IMR-90 (cell line): ENCODE data around the gene SRRD. TPM values are rescaled to one million over a fixed set of nuclear protein-coding genes. Genes with fewer than 3 reads are reported as not detected.

Experiments
- ATAC-seq: fragments of 200-7000 bp; cut with Tn5 transposase; 2 replicates; pipeline ENCODE4 v1.9.1; 2020; ENCODE audit warnings: low read depth, mild to moderate bottlenecking, moderate library complexity
- BruUV-seq: library from RNA; stranded (reverse); fragments of 400-500 nt; replicated peaks from 2 replicates; lab custom pipeline; 2021; lab: Mats Ljungman, UMichigan
- CTCF ChIA-PET: fragments of 300-600 bp; formaldehyde crosslinking; extraction: SDS; loops from one replicate; lab custom pipeline; 2021; ENCODE audit warnings: antibody characterized with exemption; lab: Yijun Ruan, JAX
- POLR2A ChIA-PET: fragments of 300-600 bp; sonication (Branson Sonifier 250); formaldehyde crosslinking; loops from one replicate; lab custom pipeline; 2022; ENCODE audit warnings: antibody characterized with exemption; ENCODE audit not compliant: unreplicated experiment; lab: Charles Lee
- DNase-seq: peaks from one replicate; pipeline ENCODE4 v3.0.0; 2013
- H2AFZ ChIP-seq: replicated peaks from 2 replicates; pipeline ENCODE3; 2013; ENCODE audit warnings: low read length, mild to moderate bottlenecking; ENCODE audit not compliant: poor library complexity
- H2AK5ac ChIP-seq: 2 replicates; pipeline ENCODE4 v1.6.1; 2013; ENCODE audit warnings: low read depth, low read length, inconsistent platforms
- H2AK9ac ChIP-seq: replicated peaks from 2 replicates; pipeline ENCODE3; 2013; ENCODE audit warnings: mild to moderate bottlenecking, low read depth, low read length, moderate library complexity; ENCODE audit not compliant: poor library complexity
- H2BK120ac ChIP-seq: 2 replicates; pipeline ENCODE4 v1.6.1; 2013; ENCODE audit warnings: low read depth, low read length, inconsistent platforms
- H2BK15ac ChIP-seq: 3 replicates; pipeline ENCODE4 v1.6.1; 2013; ENCODE audit warnings: low read depth, low read length, inconsistent platforms
- H2BK20ac ChIP-seq: 2 replicates; pipeline ENCODE4 v1.6.1; 2013; ENCODE audit warnings: low read depth, mild to moderate bottlenecking, inconsistent platforms, low read length, moderate library complexity
- H2BK5ac ChIP-seq: 2 replicates; pipeline ENCODE4 v1.6.1; 2013; ENCODE audit warnings: mild to moderate bottlenecking, low read depth, low read length, inconsistent platforms; ENCODE audit not compliant: poor library complexity, severe bottlenecking
- H3K14ac ChIP-seq: replicated peaks from 2 replicates; pipeline ENCODE4 v1.6.1; 2013; ENCODE audit warnings: low read depth, low read length, inconsistent platforms
- H3K18ac ChIP-seq: 2 replicates; pipeline ENCODE4 v1.6.1; 2013; ENCODE audit warnings: low read depth, low read length, control low read depth
- H3K23ac ChIP-seq: 2 replicates; pipeline ENCODE4 v1.6.1; 2013; ENCODE audit warnings: low read depth, low read length, inconsistent platforms
- H3K27ac ChIP-seq: 2 replicates; pipeline ENCODE4 v1.5.1; 2013; ENCODE audit warnings: mild to moderate bottlenecking, control low read depth, low read length; ENCODE audit not compliant: insufficient read depth
- H3K27me3 ChIP-seq: 2 replicates; pipeline ENCODE4 v1.6.1; 2013; ENCODE audit warnings: low read length; ENCODE audit not compliant: control insufficient read depth, insufficient read depth
- H3K36me3 ChIP-seq: 2 replicates; pipeline ENCODE4 v1.6.1; 2013; ENCODE audit warnings: low read length, mixed read lengths; ENCODE audit not compliant: control insufficient read depth, insufficient read depth
- H3K4ac ChIP-seq: 2 replicates; pipeline ENCODE4 v1.6.1; 2013; ENCODE audit warnings: low read depth, low read length, inconsistent platforms
- H3K4me1 ChIP-seq: 2 replicates; pipeline ENCODE4 v1.6.1; 2013; ENCODE audit warnings: low read length, mixed read lengths; ENCODE audit not compliant: control insufficient read depth, insufficient read depth
- H3K4me2 ChIP-seq: 2 replicates; pipeline ENCODE4 v1.6.1; 2013; ENCODE audit warnings: low read depth, mild to moderate bottlenecking, control low read depth, low read length, moderate library complexity
- H3K4me3 ChIP-seq: 2 replicates; pipeline ENCODE4 v1.5.1; 2013; ENCODE audit warnings: low read depth, mild to moderate bottlenecking, control low read depth, low read length, moderate library complexity; ENCODE audit not compliant: insufficient read depth
- H3K56ac ChIP-seq: 2 replicates; pipeline ENCODE4 v1.6.1; 2013; ENCODE audit warnings: low read length, inconsistent platforms; ENCODE audit not compliant: insufficient read depth; ENCODE audit errors: extremely low read depth
- H3K79me1 ChIP-seq, 2 experiments: 2 replicates each; pipeline ENCODE4 v1.6.1; 2013; ENCODE audit warnings: low read length in 2 of 2, inconsistent platforms in 1 of 2, low read depth in 1 of 2
- H3K9ac ChIP-seq: 2 replicates; pipeline ENCODE4 v1.6.1; 2013; ENCODE audit warnings: low read depth, low read length, control low read depth
- H3K9me1 ChIP-seq: 2 replicates; pipeline ENCODE4 v1.6.1; 2013; ENCODE audit warnings: low read length, inconsistent platforms; ENCODE audit not compliant: insufficient read depth
- H3K9me3 ChIP-seq: 2 replicates; pipeline ENCODE4 v1.6.1; 2013; ENCODE audit warnings: low read length; ENCODE audit not compliant: control insufficient read depth, insufficient read depth
- H4K20me1 ChIP-seq: 2 replicates; pipeline ENCODE4 v1.6.1; 2013; ENCODE audit warnings: low read length, inconsistent platforms; ENCODE audit not compliant: insufficient read depth
- H4K5ac ChIP-seq: 2 replicates; pipeline ENCODE4 v1.6.1; 2013; ENCODE audit warnings: mild to moderate bottlenecking, low read depth, low read length, control low read depth
- H4K8ac ChIP-seq, 2 experiments: 2 replicates each; pipeline ENCODE4 v1.6.1; 2013; ENCODE audit warnings: low read depth in 2 of 2, low read length in 2 of 2, control low read depth in 1 of 2, inconsistent platforms in 1 of 2
- H4K91ac ChIP-seq: 2 replicates; pipeline ENCODE4 v1.6.1; 2013; ENCODE audit warnings: low read depth, low read length, inconsistent platforms; ENCODE audit not compliant: insufficient read depth
- BHLHE40 ChIP-seq: fragments of 150-350 bp; IDR thresholded peaks from 2 replicates; pipeline ENCODE4 v1.6.1; 2016; ENCODE audit warnings: mild to moderate bottlenecking, low read depth, low read length
- CEBPB ChIP-seq: IDR thresholded peaks from 2 replicates; pipeline ENCODE4 v1.6.1; 2012; ENCODE audit warnings: low read depth, low read length, improper control_type of control experiment
- CHD1 ChIP-seq: IDR thresholded peaks from 2 replicates; pipeline ENCODE4 v1.6.1; 2012; ENCODE audit warnings: low read depth, low read length, improper control_type of control experiment
- CTCF ChIP-seq: conservative IDR thresholded peaks from 2 replicates; pipeline ENCODE4 v1.5.1; 2012; ENCODE audit warnings: mild to moderate bottlenecking, low read depth, low read length, improper control_type of control experiment
- ELK1 ChIP-seq: fragments of 150-350 bp; IDR thresholded peaks from 2 replicates; pipeline ENCODE4 v1.6.1; 2016; ENCODE audit warnings: low read depth, mild to moderate bottlenecking, low read length, moderate library complexity, borderline replicate concordance
- FOS ChIP-seq: fragments of 150-350 bp; IDR thresholded peaks from 2 replicates; pipeline ENCODE4 v1.6.1; 2016; ENCODE audit warnings: low read depth, low read length
- MAFK ChIP-seq: IDR thresholded peaks from 2 replicates; pipeline ENCODE4 v1.6.1; 2012; ENCODE audit warnings: low read depth, low read length, improper control_type of control experiment
- MAZ ChIP-seq: IDR thresholded peaks from 2 replicates; pipeline ENCODE4 v1.6.1; 2012; ENCODE audit warnings: low read depth, mild to moderate bottlenecking, low read length, improper control_type of control experiment, moderate library complexity, borderline replicate concordance
- MXI1 ChIP-seq: IDR thresholded peaks from 2 replicates; pipeline ENCODE4 v1.6.1; 2012; ENCODE audit warnings: low read depth, mild to moderate bottlenecking, low read length, moderate library complexity, borderline replicate concordance
- NFE2L2 ChIP-seq: fragments of 150-350 bp; IDR thresholded peaks from 2 replicates; pipeline ENCODE4 v1.6.1; 2016; ENCODE audit warnings: low read depth, mild to moderate bottlenecking, low read length
- POLR2A ChIP-seq: IDR thresholded peaks from 2 replicates; pipeline ENCODE4 v1.6.1; 2012; ENCODE audit warnings: mild to moderate bottlenecking, low read depth, low read length
- RAD21 ChIP-seq: IDR thresholded peaks from 2 replicates; pipeline ENCODE4 v1.6.1; 2012; ENCODE audit warnings: low read length, improper control_type of control experiment
- RCOR1 ChIP-seq: IDR thresholded peaks from 2 replicates; pipeline ENCODE4 v1.6.1; 2012; ENCODE audit warnings: mild to moderate bottlenecking, low read length, improper control_type of control experiment; ENCODE audit not compliant: insufficient replicate concordance
- RFX5 ChIP-seq: IDR thresholded peaks from 2 replicates; pipeline ENCODE4 v1.8.0; 2012; ENCODE audit warnings: low read depth, mild to moderate bottlenecking, low read length, moderate library complexity
- SMC3 ChIP-seq: fragments of 150-350 bp; IDR thresholded peaks from 2 replicates; pipeline ENCODE4 v1.6.1; 2016; ENCODE audit warnings: low read depth, mild to moderate bottlenecking, antibody characterized with exemption, low read length, moderate library complexity
- USF2 ChIP-seq: fragments of 150-350 bp; IDR thresholded peaks from 2 replicates; pipeline ENCODE4 v1.6.1; 2017; ENCODE audit warnings: mild to moderate bottlenecking, antibody characterized with exemption, low read length, low read depth
- WGBS, 2 experiments: methylation state at CpG; one replicate each; pipeline versions ENCODE4 v1.1.5 to v1.1.7; 2013; ENCODE audit warnings: missing lambda C conversion rate in 2 of 2; ENCODE audit not compliant: insufficient read length in 1 of 2; ENCODE audit errors: extremely low coverage in 2 of 2; 5-methylcytosine and 5-hydroxymethylcytosine counted together
- dilution Hi-C: fragments of 300-500 bp; cut with HindIII; formaldehyde crosslinking; loops from one replicate; pipeline ENCODE4 v1.14.3; 2018; ENCODE audit warnings: low sequenced_read_pairs; ENCODE audit not compliant: unreplicated experiment
- in situ Hi-C: fragments of 300-500 bp; cut with MboI; formaldehyde crosslinking; loops from 3 replicates; pipeline ENCODE4 v1.14.3; 2019; ENCODE audit warnings: low sequenced_read_pairs, inconsistent platforms, mixed read lengths
- intact Hi-C: fragments of 100-400 bp; cut with micrococcal nuclease; formaldehyde crosslinking; loops from 2 replicates; pipeline ENCODE4 v1.10.0; 2022
- polyA plus RNA-seq, 3 experiments: library from polyadenylated mRNA; depleted of rRNA; stranded (reverse); fragments of >200 nt; gene quantifications; 2 replicates each; pipeline ENCODE4 v1.2.3, GENCODE V29; 2012; ENCODE audit warnings: low replicate concordance in 1 of 3
- total RNA-seq: library from RNA; depleted of rRNA; stranded (reverse); fragments of >200 nt; gene quantifications from 2 replicates; pipeline ENCODE4 v1.2.3, GENCODE V29; 2012

The SRRD gene
- total and polyA plus RNA-seq, 2 of the 4 experiments (the other 2 are of a cell fraction): 18.3 to 24.0 TPM

- intact Hi-C loops (no loop called here), in situ Hi-C loops (loop anchor here (5.0 kb wide), 1 partner anchor 60 kb away; no protein-coding TSS in a partner anchor), dilution Hi-C loops (no loop called here)
- H3K9ac ChIP-seq: no peak overlapping the region
- TF ChIP-seq SMC3 (no peak), CHD1 (no peak), RAD21 (no peak), CEBPB (no peak), USF2 (no peak), MXI1 (no peak), ELK1 (no peak), NFE2L2 (no peak), FOS (no peak), RCOR1 (no peak), CTCF (no peak), BHLHE40 (no peak), MAFK (no peak), POLR2A (no peak), RFX5 (no peak), MAZ (no peak)
- no peak overlapping the region for H3K18ac ChIP-seq
- no peak overlapping the region for H3K27ac ChIP-seq
- peaks cover 3 to 11% of the 10 kb centered on the region in 2 experiments; a peak in 3 of 4 replicates for H3K79me1 ChIP-seq
- CTCF ChIA-PET: interaction anchor here (1.1 to 2.8 kb wide), 5 partner anchors 12 to 98 kb away, joined by 3 to 14 read pairs (median 4); no protein-coding TSS in a partner anchor
- H4K8ac ChIP-seq: no peak overlapping the region
- DNase-seq (no peak), ATAC-seq (no peak)
- H3K4me1 ChIP-seq: no peaks in the 10 kb centered on the region
- POLR2A ChIA-PET: interaction anchor here (0.6 kb wide), 1 partner anchor 1386 kb away, joined by 12 read pairs; no protein-coding TSS in a partner anchor
- no peak overlapping the region for H4K5ac ChIP-seq
- no peak overlapping the region for H2AFZ ChIP-seq
- H3K36me3 ChIP-seq: peaks cover 53% of the 10 kb centered on the region
- H4K20me1 ChIP-seq: 0 out of 2 replicates have a peak, but pooled peaks cover 6% of the 10 kb centered on the region
- no peak overlapping the region for H3K23ac ChIP-seq
- no peak overlapping the region for H3K4me2 ChIP-seq
- H2AK9ac ChIP-seq: no peak overlapping the region
- no peak overlapping the region for H3K4ac ChIP-seq
- H2BK20ac ChIP-seq: no peak overlapping the region
- WGBS, 2 experiments: 90% methylated on average over 2 of the region's 5 CpGs; no CpG with 5 or more reads in 1 of the 2 experiments
- no peak overlapping the region for H4K91ac ChIP-seq
- H3K9me3 ChIP-seq: no peaks in the 10 kb centered on the region
- H3K4me3 ChIP-seq: no peak overlapping the region
- H2BK120ac ChIP-seq: no peak overlapping the region
- H2BK5ac ChIP-seq: no peak overlapping the region
- H3K14ac ChIP-seq: no peak overlapping the region
- no peaks in the 10 kb centered on the region; the same call in 1 of the 2 replicates for H3K9me1 ChIP-seq
- no TSS peak for BruUV-seq
- no peak overlapping the region for H2BK15ac ChIP-seq
- no peaks in the 10 kb centered on the region for H3K27me3 ChIP-seq
- H3K56ac ChIP-seq: no peak overlapping the region
- no peak overlapping the region for H2AK5ac ChIP-seq
Measured at GRCh38 chr22:26462051-26462450, 21.6 kb upstream of the SRRD start.
